Measurements from ENCODE around the gene RAB3IL1. TPM values are rescaled to one million over a fixed set of nuclear protein-coding genes. Genes with fewer than 3 reads are reported as not detected.
A peak's percentile ranks its signal among the peaks of the same experiment; 100 is the strongest.

The RAB3IL1 gene
- total RNA-seq, 1 donor from 2014 or later: 1.9 TPM

GRCh38 chr11:61905067-61905696 lies 12.2 kb downstream of the RAB3IL1 start:
- DNase-seq (ENCODE audit: low read depth in 2 of 2): no peak

GRCh38 chr11:61904539-61905048 lies 12.8 kb downstream of the RAB3IL1 start:
- no peak for DNase-seq (ENCODE audit: low read depth in 2 of 2)

GRCh38 chr11:61903845-61904244 lies 13.5 kb downstream of the RAB3IL1 start:
- no peak for DNase-seq (ENCODE audit: low read depth in 2 of 2)

- DNase-seq (ENCODE audit: low read depth in 2 of 2): no peak
These were observed 15.1 kb downstream of the RAB3IL1 start for GRCh38 chr11:61902313-61902712.

GRCh38 chr11:61901397-61901796 lies 16.0 kb downstream of the RAB3IL1 start:
- no peak for DNase-seq (ENCODE audit: low read depth in 2 of 2)

- no peak for DNase-seq (ENCODE audit: low read depth in 2 of 2)
These were observed 17.1 kb downstream of the RAB3IL1 start for GRCh38 chr11:61900251-61900650.

GRCh38 chr11:61899146-61899841 lies 18.1 kb downstream of the RAB3IL1 start:
- peak; percentile 29 to 73 for DNase-seq (ENCODE audit: low read depth in 2 of 2)

- no peak for DNase-seq (ENCODE audit: low read depth in 2 of 2)
These were observed 19.2 kb downstream of the RAB3IL1 start for GRCh38 chr11:61898247-61898582.

GRCh38 chr11:61897387-61898246 lies 19.7 kb downstream of the RAB3IL1 start:
- peak in 1 of 2 donors; percentile 64 for DNase-seq (ENCODE audit: low read depth in 2 of 2)

GRCh38 chr11:61896665-61897386 lies 20.5 kb downstream of the RAB3IL1 start:
- DNase-seq (ENCODE audit: low read depth in 2 of 2): no peak

- DNase-seq (ENCODE audit: low read depth in 2 of 2): no peak
These were observed 21.7 kb downstream of the RAB3IL1 start for GRCh38 chr11:61895718-61896059.

- no peak for DNase-seq (ENCODE audit: low read depth in 2 of 2)
These were observed 22.2 kb downstream of the RAB3IL1 start for GRCh38 chr11:61895046-61895717.

GRCh38 chr11:61893981-61894380 lies 23.4 kb downstream of the RAB3IL1 start:
- peak in 1 of 2 donors; percentile 22 for DNase-seq (ENCODE audit: low read depth in 2 of 2)

GRCh38 chr11:61892085-61892370 lies 25.3 kb downstream of the RAB3IL1 start:
- DNase-seq (ENCODE audit: low read depth in 2 of 2): no peak

- peak; percentile 40 to 91 for DNase-seq (ENCODE audit: low read depth in 2 of 2)
These were observed 25.9 kb downstream of the RAB3IL1 start, which contains the start of gene FADS3 for GRCh38 chr11:61891331-61892084. Gene FADS3, minus strand, starts transcription at chr11:61891545. Its CDS starts 164 bp downstream, at chr11:61891381.

- peak; percentile 36 to 86 for DNase-seq (ENCODE audit: low read depth in 2 of 2)
These were observed 26.6 kb downstream of the RAB3IL1 start for GRCh38 chr11:61890529-61891330.

- no peak for DNase-seq (ENCODE audit: low read depth in 2 of 2)
These were observed 27.5 kb downstream of the RAB3IL1 start for GRCh38 chr11:61889831-61890230.

GRCh38 chr11:61888590-61888989 lies 28.8 kb downstream of the RAB3IL1 start:
- DNase-seq (ENCODE audit: low read depth in 2 of 2): no peak

GRCh38 chr11:61887839-61888494 lies 29.4 kb downstream of the RAB3IL1 start:
- peak; percentile 83 to 96 for DNase-seq (ENCODE audit: low read depth in 2 of 2)
